PC-3 (cell line): Measurements from ENCODE around the gene ZNF622. TPM values are rescaled to one million over a fixed set of nuclear protein-coding genes. Genes with fewer than 3 reads are reported as not detected.

Experiments used
- ATAC-seq: fragments of 200-7000 bp; cut with Tn5 transposase; 2 replicates; pipeline ENCODE4 v1.9.1; 2020; ENCODE audit warnings: mild to moderate bottlenecking, moderate library complexity
- BruUV-seq: library from RNA; stranded (reverse); fragments of 400-500 nt; replicated peaks from 2 replicates; lab custom pipeline; 2021; lab: Mats Ljungman, UMichigan
- CTCF ChIA-PET: fragments of 300-600 bp; sonication (Branson Sonifier 250); formaldehyde crosslinking; loops from one replicate; lab custom pipeline; 2022; ENCODE audit warnings: antibody characterized with exemption; lab: Charles Lee
- POLR2A ChIA-PET: fragments of 300-600 bp; sonication (Branson Sonifier 250); formaldehyde crosslinking; loops from one replicate; lab custom pipeline; 2022; ENCODE audit warnings: antibody characterized with exemption; ENCODE audit not compliant: unreplicated experiment; lab: Charles Lee
- DNase-seq: peaks from one replicate; pipeline ENCODE4 v3.0.0-alpha.2; 2015
- H2AFZ ChIP-seq: fragments of 300-600 bp; sonication (generic); 2 replicates; pipeline ENCODE4 v1.6.0; 2016; ENCODE audit warnings: antibody characterized with exemption, low read length
- H3F3A ChIP-seq: fragments of 300-600 bp; sonication (generic); one replicate; pipeline ENCODE4 v1.6.0; 2017; ENCODE audit warnings: antibody characterized with exemption, low read length, control low read depth, mild to moderate bottlenecking; ENCODE audit not compliant: unreplicated experiment
- H3K27ac ChIP-seq: fragments of 300-600 bp; sonication (generic); 2 replicates; pipeline ENCODE4 v1.5.1; 2016; ENCODE audit warnings: mild to moderate bottlenecking, low read length
- H3K27me3 ChIP-seq: fragments of 300-600 bp; sonication (generic); 2 replicates; pipeline ENCODE4 v1.6.1; 2016; ENCODE audit warnings: low read length, mixed read lengths
- H3K36me3 ChIP-seq: fragments of 300-600 bp; sonication (generic); 2 replicates; pipeline ENCODE4 v1.6.1; 2016; ENCODE audit warnings: low read depth, mixed run types, low read length, mixed read lengths
- H3K4me1 ChIP-seq: fragments of 300-600 bp; sonication (generic); 2 replicates; pipeline ENCODE4 v1.5.1; 2016; ENCODE audit warnings: low read length; ENCODE audit not compliant: insufficient read depth
- H3K4me2 ChIP-seq: fragments of 300-600 bp; sonication (generic); 2 replicates; pipeline ENCODE4 v1.6.0; 2016; ENCODE audit warnings: low read length
- H3K4me3 ChIP-seq: fragments of 300-600 bp; sonication (generic); 2 replicates; pipeline ENCODE4 v1.5.1; 2016; ENCODE audit warnings: mild to moderate bottlenecking, low read length, mixed read lengths
- H3K79me2 ChIP-seq: fragments of 300-600 bp; sonication (generic); 2 replicates; pipeline ENCODE4 v1.6.1; 2017; ENCODE audit warnings: low read length, mixed read lengths
- H3K9ac ChIP-seq: fragments of 300-600 bp; sonication (generic); 2 replicates; pipeline ENCODE4 v1.6.0; 2016; ENCODE audit warnings: mild to moderate bottlenecking, low read length
- H3K9me2 ChIP-seq: fragments of 300-600 bp; sonication (generic); replicated peaks from 2 replicates; pipeline ENCODE4 v1.6.1; 2016; ENCODE audit warnings: mixed run types, low read length, mixed read lengths
- H3K9me3 ChIP-seq: fragments of 300-600 bp; sonication (generic); 2 replicates; pipeline ENCODE4 v1.6.1; 2016; ENCODE audit warnings: low read length, mixed read lengths
- H4K20me1 ChIP-seq: fragments of 300-600 bp; sonication (generic); 2 replicates; pipeline ENCODE4 v1.6.1; 2016; ENCODE audit warnings: low read length, mixed read lengths
- EZH2 ChIP-seq: fragments of 300-600 bp; sonication (generic); IDR thresholded peaks from one replicate; pipeline ENCODE4 v1.6.1; 2017; ENCODE audit warnings: antibody characterized with exemption, mild to moderate bottlenecking, low read length; ENCODE audit not compliant: unreplicated experiment
- EZH2phosphoT487 ChIP-seq: fragments of 300-600 bp; sonication (generic); IDR thresholded peaks from 2 replicates; pipeline ENCODE4 v1.6.1; 2018; ENCODE audit warnings: mild to moderate bottlenecking, antibody characterized with exemption, low read length, borderline replicate concordance
- intact Hi-C: fragments of 100-400 bp; cut with micrococcal nuclease; formaldehyde crosslinking; loops from 2 replicates; pipeline ENCODE4 v1.9.0; 2023
- total RNA-seq: library from RNA; depleted of rRNA; stranded (reverse); fragments of >200 nt; gene quantifications from 2 replicates; pipeline ENCODE4 v1.2.3, GENCODE V29; 2014
- TF ChIP-seq, protein P1 (sequence below): fragments of 300-600 bp; sonication (generic); conservative IDR thresholded peaks from 2 replicates; pipeline ENCODE4 v1.5.1; 2017; ENCODE audit warnings: antibody characterized with exemption, low read depth, mild to moderate bottlenecking, low read length

The ZNF622 gene
- total RNA-seq, 1 experiment from 2014 or later, result 76.9 TPM

- Histone ChIP-seq H3K27ac (no peak overlapping the region), H3K27me3 (no peaks in the 10 kb centered on the region), H3F3A (no peaks in the 10 kb centered on the region), H3K79me2 (no peaks in the 10 kb centered on the region), H2AFZ (no peak overlapping the region), H3K4me2 (no peak overlapping the region), H3K36me3 (no peaks in the 10 kb centered on the region; the same call in 1 of the 2 replicates), H4K20me1 (no peaks in the 10 kb centered on the region), H3K4me1 (no peaks in the 10 kb centered on the region), H3K9me3 (peaks cover 9% of the 10 kb centered on the region; the same call in 1 of the 2 replicates), H3K9ac (no peak overlapping the region), H3K4me3 (no peak overlapping the region), H3K9me2 (no peaks in the 10 kb centered on the region)
- ChIA-PET CTCF (no interaction called here), POLR2A (no interaction called here)
- peak; percentile 55 for DNase-seq
- intact Hi-C loops, result no loop called here
- ATAC-seq, result no peak
- BruUV-seq, result no TSS peak
- TF ChIP-seq EZH2phosphoT487 (no peak), EZH2 (no peak)
- TF ChIP-seq, protein P1, sequence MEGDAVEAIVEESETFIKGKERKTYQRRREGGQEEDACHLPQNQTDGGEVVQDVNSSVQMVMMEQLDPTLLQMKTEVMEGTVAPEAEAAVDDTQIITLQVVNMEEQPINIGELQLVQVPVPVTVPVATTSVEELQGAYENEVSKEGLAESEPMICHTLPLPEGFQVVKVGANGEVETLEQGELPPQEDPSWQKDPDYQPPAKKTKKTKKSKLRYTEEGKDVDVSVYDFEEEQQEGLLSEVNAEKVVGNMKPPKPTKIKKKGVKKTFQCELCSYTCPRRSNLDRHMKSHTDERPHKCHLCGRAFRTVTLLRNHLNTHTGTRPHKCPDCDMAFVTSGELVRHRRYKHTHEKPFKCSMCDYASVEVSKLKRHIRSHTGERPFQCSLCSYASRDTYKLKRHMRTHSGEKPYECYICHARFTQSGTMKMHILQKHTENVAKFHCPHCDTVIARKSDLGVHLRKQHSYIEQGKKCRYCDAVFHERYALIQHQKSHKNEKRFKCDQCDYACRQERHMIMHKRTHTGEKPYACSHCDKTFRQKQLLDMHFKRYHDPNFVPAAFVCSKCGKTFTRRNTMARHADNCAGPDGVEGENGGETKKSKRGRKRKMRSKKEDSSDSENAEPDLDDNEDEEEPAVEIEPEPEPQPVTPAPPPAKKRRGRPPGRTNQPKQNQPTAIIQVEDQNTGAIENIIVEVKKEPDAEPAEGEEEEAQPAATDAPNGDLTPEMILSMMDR, result no peak
These were observed 27.0 kb upstream of the ZNF622 start for GRCh38 chr5:16492398-16493140.

GRCh38 chr5:16490911-16491310, 25.3 kb upstream of the ZNF622 start:
- intact Hi-C loops, result no loop called here
- no peak overlapping the region for H3K9ac ChIP-seq
- H3K79me2 ChIP-seq, result no peaks in the 10 kb centered on the region
- BruUV-seq, result no TSS peak
- no peaks in the 10 kb centered on the region for H4K20me1 ChIP-seq
- ATAC-seq (no peak), DNase-seq (no peak)
- H3F3A ChIP-seq, result no peaks in the 10 kb centered on the region
- no peaks in the 10 kb centered on the region for H3K27me3 ChIP-seq
- H3K27ac ChIP-seq, result no peak overlapping the region
- no peaks in the 10 kb centered on the region for H3K4me1 ChIP-seq
- no peak overlapping the region for H3K4me2 ChIP-seq
- H3K4me3 ChIP-seq, result no peak overlapping the region
- no peak overlapping the region for H2AFZ ChIP-seq
- H3K36me3 ChIP-seq, result no peaks in the 10 kb centered on the region; the same call in 1 of the 2 replicates
- CTCF ChIA-PET, result no interaction called here
- POLR2A ChIA-PET, result no interaction called here
- H3K9me2 ChIP-seq, result no peaks in the 10 kb centered on the region
- 0 out of 2 replicates have a peak, but pooled peaks cover 3% of the 10 kb centered on the region for H3K9me3 ChIP-seq
- TF ChIP-seq EZH2 (no peak), EZH2phosphoT487 (no peak)
- TF ChIP-seq, protein P1, result no peak

- peak; percentile 84 for DNase-seq
- ATAC-seq, result peak; percentile 85
These were observed 23.8 kb upstream of the ZNF622 start for GRCh38 chr5:16489322-16489791.

More at GRCh38 chr5:16489322-16489791, 23.8 kb upstream of the ZNF622 start:
- ChIA-PET CTCF (no interaction called here), POLR2A (no interaction called here)
- Histone ChIP-seq H3K4me2 (no peak overlapping the region), H3K4me1 (no peaks in the 10 kb centered on the region), H3F3A (no peaks in the 10 kb centered on the region), H3K9me3 (no peaks in the 10 kb centered on the region), H3K9ac (no peak overlapping the region), H3K27ac (no peak overlapping the region), H2AFZ (no peak overlapping the region), H3K36me3 (no peaks in the 10 kb centered on the region), H3K9me2 (no peaks in the 10 kb centered on the region), H3K4me3 (no peak overlapping the region), H3K27me3 (no peaks in the 10 kb centered on the region), H3K79me2 (no peaks in the 10 kb centered on the region), H4K20me1 (no peaks in the 10 kb centered on the region)
- TF ChIP-seq, protein P1, result peak; percentile 99
- no peak for TF ChIP-seq EZH2
- intact Hi-C loops, result loop anchor here (1.0 to 5.0 kb wide), 3 partner anchors 61 to 713 kb away; no protein-coding TSS in a partner anchor
- BruUV-seq, result no TSS peak
